GM12801 (cell line): ENCODE data around the gene SDK1.

Experiments used
- CTCF ChIP-seq: IDR thresholded peaks from one replicate; pipeline ENCODE4 v1.5.1; 2011; ENCODE audit warnings: control low read depth; ENCODE audit not compliant: insufficient read length; ENCODE audit errors: extremely low read depth

The SDK1 gene

DNA sequence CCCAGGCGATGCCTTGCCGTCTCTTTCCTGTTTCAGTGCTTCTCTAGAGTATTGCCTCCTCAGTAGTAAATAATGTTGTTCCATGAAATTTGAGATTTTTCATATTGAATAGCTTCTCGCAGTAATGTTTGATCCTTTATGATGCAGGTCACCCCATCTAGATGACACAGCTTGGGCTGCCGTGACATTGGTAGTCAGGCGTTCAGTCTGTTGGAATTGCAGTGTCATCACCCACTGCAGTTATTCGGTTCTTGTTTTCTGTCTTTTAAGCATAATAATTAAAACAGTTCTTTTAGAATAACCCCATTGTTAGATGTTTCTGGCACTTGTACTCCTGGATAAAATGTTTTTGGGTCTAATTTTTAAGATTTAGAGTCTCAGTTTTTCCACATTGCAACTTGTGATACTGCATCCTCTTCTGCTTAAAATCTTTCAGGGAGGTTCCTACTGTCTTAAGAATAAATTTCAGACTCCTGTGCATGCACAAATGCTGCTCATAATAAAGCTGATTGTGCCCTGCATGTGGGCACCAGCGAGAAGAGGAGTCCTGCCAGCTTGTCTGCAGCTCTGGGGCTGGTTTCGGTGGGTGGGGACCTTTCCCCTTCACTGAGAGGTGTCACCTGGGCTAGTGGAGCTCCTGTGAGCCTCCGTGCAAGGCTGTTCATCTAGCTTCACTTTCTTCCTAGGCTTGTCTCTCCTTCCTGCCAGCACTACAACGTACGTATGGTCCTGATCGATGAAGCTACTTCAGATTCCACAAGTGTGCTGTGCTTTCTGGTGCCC lies 44.8 kb downstream of the SDK1 start:
- no peak for TF ChIP-seq CTCF

DNA sequence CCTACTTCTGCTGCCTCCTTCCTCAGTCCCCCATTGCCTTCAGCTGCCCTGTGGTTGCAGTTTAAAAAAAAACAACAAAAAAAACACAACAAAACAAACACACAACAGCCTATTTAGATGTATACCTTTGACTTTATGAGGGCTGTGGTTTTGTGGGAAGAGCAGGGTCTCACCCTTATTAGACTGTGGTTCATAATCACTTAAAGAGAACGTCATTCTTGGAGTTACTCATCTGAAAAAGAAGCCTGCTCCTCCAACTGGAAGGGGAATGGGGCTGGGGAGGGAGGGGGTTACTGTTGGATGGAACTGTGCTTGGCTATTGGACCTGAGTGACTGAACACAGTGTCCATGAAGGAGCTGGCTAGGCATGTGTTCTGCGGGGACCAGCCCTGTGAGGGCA lies 48.1 kb downstream of the SDK1 start:
- TF ChIP-seq CTCF: no peak

- TF ChIP-seq CTCF: no peak
These were observed 55.1 kb downstream of the SDK1 start for GRCh38 chr7:3356173-3356572.

GRCh38 chr7:3358991-3359390 lies 57.9 kb downstream of the SDK1 start:
- TF ChIP-seq CTCF: no peak

- TF ChIP-seq CTCF: no peak
These were observed 66.2 kb downstream of the SDK1 start for GRCh38 chr7:3367261-3367660.

DNA sequence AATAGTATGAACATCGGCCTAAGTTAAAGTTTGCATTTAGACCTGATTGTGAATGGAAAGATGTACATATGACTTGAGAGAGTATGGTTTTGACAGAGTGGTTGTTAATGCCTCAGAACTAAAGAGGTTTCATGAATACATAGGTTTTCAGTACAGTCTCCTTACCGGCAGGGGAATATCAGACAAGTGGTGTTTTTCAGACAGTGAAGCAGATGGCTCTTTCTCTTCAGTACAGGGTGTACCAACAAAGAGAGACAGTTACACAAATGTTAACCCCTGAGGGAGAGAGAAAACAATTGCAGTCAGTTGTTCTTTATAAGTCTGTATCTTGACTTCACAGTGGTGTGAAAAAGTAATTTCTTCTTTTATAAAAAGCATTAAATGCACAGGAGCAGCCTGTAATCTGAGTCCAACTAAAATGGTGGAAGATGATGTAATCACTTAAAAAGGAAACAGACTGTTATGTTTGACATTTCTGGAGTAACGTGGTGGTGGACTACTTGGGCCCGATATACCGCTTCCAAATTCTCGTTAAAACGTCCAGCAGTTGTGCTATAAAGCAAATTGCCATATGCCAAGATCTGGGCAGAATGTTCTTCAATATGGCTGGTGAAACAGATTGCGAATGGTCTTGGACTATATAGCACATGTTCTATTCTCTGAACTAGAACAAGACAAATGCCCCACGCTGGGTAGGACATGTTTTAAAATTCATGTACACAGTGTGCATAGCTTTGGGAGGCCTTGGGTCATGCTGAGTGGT lies 69.2 kb downstream of the SDK1 start:
- no peak for TF ChIP-seq CTCF

DNA sequence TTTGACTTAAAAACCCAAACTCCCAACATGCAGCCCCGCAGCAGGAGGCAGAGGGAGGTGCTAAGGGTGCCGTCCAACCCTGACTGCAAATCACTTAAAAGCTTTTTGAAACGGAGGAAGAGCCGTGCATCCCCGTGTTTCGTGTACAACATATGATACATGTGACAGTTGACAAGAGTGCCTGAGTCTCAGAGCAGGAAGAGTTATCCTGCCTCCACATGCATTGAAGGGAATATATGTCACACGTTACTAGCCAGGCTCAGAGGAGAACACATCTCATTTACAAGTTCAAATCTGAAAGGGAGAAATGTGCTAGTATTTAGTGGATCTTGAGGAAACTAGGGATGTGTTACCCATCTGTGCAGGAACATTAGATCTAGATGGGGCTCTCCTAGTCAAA lies 69.9 kb downstream of the SDK1 start:
- TF ChIP-seq CTCF: no peak
